OCI-LY1 (cell line): ENCODE measurements around the gene CBARP.

Source experiments
- EZH2 ChIP-seq: fragments of 200-600 bp; sonication (generic), shearing (Covaris generic); IDR thresholded peaks from 2 replicates; pipeline ENCODE4 v1.8.0; 2017; ENCODE audit warnings: borderline replicate concordance, mixed run types, mild to moderate bottlenecking, antibody characterized with exemption, low read length, moderate library complexity, mixed read lengths
- TF ChIP-seq, protein P1 (sequence below): fragments of 200-600 bp; sonication (generic), shearing (Covaris generic); IDR thresholded peaks from 2 replicates; pipeline ENCODE4 v1.5.1; 2017; ENCODE audit warnings: mild to moderate bottlenecking, antibody characterized with exemption, low read length, moderate library complexity, mixed read lengths

DNA sequence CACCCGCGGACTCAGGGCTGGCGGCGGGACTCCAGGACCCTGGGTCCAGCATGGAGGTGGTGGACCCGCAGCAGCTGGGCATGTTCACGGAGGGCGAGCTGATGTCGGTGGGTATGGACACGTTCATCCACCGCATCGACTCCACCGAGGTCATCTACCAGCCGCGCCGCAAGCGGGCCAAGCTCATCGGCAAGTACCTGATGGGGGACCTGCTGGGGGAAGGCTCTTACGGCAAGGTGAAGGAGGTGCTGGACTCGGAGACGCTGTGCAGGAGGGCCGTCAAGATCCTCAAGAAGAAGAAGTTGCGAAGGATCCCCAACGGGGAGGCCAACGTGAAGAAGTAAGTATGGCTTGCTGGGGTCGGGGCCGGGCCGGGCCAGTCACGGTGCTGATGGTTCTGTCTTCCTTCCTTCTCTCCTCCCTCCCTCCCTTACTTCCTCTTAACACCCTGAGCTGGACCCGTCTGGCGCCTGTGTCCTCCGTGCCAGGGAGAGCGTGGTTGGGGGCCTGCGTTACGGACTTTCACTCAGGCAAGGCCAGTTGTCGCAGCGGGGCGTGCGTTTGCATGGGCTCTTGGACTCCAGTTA lies 30.8 kb downstream of the CBARP start:
- no peak for TF ChIP-seq EZH2
- TF ChIP-seq, protein P1, sequence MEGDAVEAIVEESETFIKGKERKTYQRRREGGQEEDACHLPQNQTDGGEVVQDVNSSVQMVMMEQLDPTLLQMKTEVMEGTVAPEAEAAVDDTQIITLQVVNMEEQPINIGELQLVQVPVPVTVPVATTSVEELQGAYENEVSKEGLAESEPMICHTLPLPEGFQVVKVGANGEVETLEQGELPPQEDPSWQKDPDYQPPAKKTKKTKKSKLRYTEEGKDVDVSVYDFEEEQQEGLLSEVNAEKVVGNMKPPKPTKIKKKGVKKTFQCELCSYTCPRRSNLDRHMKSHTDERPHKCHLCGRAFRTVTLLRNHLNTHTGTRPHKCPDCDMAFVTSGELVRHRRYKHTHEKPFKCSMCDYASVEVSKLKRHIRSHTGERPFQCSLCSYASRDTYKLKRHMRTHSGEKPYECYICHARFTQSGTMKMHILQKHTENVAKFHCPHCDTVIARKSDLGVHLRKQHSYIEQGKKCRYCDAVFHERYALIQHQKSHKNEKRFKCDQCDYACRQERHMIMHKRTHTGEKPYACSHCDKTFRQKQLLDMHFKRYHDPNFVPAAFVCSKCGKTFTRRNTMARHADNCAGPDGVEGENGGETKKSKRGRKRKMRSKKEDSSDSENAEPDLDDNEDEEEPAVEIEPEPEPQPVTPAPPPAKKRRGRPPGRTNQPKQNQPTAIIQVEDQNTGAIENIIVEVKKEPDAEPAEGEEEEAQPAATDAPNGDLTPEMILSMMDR = no peak
